Suprapubic skin (tissue), 4 donors: ENCODE data around the gene CFAP45.

Experiments
- POLR2A ChIP-seq, 2 donors: fragments of 450-650 bp; IDR thresholded peaks; one replicate each; pipeline ENCODE4 v1.6.1; 2017; ENCODE audit warnings: antibody characterized with exemption in 2 of 2, mild to moderate bottlenecking in 2 of 2, moderate library complexity in 2 of 2
- POLR2AphosphoS5 ChIP-seq, 3 donors: sonication (generic); formaldehyde crosslinking; IDR thresholded peaks; one replicate each; pipeline ENCODE4 v1.6.1; 2017; ENCODE audit warnings: antibody characterized with exemption in 3 of 3
- TF ChIP-seq, protein P1 (sequence below), 2 donors: fragments of 200-600 bp in 1 of 2; fragments of 450-650 bp in 1 of 2; sonication (generic) in 1 of 2; IDR thresholded peaks; one replicate each; pipeline ENCODE4 v1.5.1; 2016 to 2019; ENCODE audit warnings: antibody characterized with exemption in 2 of 2, mild to moderate bottlenecking in 1 of 2, moderate library complexity in 1 of 2

DNA sequence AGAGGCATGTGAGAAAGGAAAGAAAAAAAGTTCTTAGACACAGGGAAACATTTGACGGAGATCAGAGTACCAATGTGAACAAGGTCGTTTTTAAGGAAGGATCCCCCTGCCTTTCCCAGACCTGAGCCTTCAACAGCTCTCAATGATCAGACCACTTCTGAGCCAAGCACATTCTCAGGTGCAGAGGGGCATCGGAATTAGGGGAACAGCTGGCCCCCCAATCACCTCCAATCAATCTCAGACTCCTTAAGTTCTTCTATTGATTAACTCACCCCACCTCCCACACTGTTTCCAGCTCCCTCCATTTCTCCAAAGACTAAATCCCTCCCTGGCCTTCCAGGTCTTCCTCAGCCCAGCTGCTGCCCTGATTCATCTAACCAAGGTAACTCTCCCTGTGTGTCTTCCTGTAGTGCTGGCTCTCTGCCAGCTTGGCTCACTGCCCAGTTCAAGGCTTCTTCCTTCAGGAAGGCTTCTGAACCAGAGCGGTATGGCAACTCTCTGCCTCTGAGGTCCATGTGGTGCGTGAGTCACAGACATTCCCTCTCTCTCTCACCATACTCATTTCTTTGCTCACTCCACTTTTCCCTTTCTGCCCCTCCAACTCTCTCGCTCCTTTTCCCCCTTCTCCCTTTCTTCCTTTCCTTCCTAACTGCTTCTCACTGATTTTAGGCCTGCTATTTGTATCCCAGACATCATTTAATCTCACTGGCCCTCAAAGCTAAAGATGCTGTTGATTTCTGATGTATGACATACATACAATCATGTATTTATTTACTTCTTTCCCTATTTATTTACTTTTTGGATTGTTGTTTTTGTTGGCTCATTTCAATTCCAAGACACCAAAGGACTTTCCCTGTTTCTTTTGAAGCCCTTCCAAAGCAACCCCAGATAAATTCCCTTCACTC is 18.1 kb downstream of the CFAP45 start:
- TF ChIP-seq POLR2A (IDR thresholded peaks at IDR 0.05) (no peak), POLR2AphosphoS5 (IDR thresholded peaks at IDR 0.05) (peak in 1 of 3 donors; percentile 67)
- TF ChIP-seq, protein P1, sequence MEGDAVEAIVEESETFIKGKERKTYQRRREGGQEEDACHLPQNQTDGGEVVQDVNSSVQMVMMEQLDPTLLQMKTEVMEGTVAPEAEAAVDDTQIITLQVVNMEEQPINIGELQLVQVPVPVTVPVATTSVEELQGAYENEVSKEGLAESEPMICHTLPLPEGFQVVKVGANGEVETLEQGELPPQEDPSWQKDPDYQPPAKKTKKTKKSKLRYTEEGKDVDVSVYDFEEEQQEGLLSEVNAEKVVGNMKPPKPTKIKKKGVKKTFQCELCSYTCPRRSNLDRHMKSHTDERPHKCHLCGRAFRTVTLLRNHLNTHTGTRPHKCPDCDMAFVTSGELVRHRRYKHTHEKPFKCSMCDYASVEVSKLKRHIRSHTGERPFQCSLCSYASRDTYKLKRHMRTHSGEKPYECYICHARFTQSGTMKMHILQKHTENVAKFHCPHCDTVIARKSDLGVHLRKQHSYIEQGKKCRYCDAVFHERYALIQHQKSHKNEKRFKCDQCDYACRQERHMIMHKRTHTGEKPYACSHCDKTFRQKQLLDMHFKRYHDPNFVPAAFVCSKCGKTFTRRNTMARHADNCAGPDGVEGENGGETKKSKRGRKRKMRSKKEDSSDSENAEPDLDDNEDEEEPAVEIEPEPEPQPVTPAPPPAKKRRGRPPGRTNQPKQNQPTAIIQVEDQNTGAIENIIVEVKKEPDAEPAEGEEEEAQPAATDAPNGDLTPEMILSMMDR (IDR thresholded peaks at IDR 0.05), result no peak
